Stimulated activated CD4-positive, alpha-beta T cell treated with anti-CD3 and anti-CD28 coated beads, Interleukin-4, amount 100 ng/mL, for 1 hour (primary cell): Measurements from ENCODE around the gene ATP11A.

Experiments
- DNase-seq: peaks from one replicate; pipeline ENCODE4 v3.0.0-alpha.2; 2020

ATP11A gene

DNA sequence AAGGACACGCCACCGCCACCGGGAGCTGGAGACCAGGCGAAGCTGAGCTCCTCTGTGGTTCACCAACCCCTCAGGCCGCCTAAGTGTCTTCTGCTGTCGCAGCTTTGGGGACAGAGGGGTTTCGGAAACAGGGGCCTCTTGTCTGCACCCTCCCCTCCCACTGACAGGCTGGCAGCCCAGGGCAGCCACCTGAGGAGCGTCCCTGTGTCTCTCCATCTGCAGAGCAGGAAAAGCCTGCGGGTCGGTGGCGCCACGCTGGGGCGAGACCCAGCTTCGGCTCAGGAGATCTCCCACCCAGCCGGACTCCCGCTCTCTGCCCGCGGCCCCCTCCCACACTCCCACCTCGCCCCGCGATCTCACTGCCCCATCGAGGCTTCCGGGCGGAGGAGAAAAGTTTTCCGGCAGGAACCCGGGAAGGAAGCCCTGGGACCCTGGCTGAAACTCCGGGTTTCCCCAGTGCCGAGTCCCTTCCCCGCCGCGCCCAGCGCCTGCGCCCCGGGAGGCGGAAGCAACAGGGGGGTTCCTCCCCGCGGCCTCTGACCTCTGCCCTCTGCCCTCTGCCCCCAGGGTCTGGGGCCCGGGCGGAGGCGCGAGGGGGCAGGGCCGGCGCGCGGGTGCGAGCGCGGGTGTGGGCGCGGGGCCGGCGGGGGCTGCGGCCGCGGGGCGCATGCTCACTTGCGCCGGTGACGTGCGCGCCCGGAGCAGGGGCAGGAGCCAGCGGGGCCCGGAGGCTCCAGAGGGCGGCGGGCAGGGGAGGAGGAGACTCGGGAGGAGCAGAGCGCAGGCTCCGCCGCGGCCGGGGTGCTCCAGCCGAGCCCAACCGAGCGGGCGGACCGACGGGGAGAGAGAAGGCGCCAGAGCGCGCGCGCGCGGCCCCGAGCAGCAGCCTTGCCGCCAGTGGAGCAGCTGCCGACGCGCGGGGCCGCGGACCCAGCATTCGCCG, at the start of gene ATP11A:
ATP11A (plus strand) TSS at position 736 of the 943 bp plus-strand sequence. CDS start 379 bp downstream, outside the sequence.
- DNase-seq, result peak; percentile 81

DNA sequence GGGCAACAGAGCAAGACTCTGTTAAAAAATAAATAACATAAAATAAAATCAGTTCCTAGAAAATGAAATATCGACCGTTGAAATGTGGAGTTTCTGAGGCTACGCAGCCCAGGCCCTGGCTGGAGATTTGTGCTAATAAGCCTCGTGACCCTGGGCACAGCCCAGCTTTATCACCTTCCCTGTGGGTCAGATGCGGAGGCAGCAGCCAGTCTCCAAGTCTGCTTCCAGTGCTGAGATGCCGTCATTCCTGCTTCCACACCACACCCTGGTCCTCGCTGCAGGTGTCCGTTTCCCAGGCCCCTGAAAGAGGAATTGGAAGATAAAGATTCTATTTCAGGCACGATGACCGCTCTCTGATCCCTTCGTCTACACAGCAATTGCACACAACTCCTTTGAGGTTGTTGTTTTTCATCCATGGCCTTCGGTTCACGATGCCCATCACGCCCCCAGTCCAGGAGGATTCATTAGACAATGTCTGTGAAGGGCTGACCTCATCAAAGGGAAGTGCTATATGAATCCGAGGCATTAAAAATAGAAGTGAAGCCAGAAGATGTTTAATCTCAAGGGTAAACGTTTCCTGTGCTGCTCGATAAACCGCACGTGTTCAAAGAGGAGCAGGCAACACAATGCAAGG, 48.3 kb upstream of the ATP11A start:
- no peak for DNase-seq

DNA sequence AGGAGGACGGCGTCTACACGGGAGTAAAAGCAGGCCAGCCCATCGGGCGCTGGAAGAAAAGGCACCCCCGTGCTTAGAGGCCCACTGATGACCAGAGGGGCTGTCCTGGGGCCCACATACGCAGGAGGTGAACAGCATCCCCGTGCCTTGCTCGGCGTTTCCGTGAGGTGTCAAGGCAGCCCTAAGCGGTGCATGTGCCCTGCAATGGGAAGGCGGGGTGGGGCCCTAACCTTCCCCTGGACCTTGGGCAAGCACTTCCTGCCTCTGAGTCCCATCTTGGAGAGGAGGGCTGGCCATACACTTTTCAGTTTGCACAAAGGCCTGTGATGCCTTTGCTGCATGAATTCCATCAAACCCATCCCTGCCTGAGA, 47.8 kb upstream of the ATP11A start:
- DNase-seq, result no peak

DNA sequence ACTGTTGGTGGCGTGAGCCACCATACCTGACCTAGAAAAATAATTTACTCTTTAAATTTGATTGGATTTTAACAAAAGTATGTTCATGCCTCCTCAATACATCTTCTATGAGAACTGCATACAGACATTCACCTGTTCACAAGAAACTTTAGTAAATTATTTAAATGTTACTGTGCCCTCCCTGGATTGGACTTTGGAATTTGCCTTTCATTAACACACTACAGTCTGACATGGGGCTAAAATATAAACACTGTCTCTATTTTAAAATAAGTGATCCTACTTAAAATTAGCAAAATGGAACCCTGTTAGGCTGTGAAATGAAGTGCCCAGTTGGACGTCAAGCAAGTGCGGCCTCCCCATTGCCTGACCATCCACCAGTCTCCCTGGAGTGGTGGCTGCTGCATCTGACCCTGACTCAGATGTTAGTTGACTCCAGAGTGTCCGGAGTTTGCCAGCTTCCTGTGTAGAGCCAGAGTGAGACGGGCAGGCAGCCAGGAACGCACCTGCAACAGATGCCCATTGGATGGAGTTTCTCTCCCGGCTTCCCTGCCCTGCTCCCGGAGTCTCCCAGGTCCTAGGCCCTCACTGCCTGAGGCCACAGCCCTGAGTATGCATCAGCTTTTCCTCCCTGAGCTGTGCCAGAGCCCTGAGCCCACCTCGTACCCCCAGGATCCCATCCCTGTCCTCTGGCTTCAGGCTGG, 45.9 kb upstream of the ATP11A start:
- no peak for DNase-seq

DNA sequence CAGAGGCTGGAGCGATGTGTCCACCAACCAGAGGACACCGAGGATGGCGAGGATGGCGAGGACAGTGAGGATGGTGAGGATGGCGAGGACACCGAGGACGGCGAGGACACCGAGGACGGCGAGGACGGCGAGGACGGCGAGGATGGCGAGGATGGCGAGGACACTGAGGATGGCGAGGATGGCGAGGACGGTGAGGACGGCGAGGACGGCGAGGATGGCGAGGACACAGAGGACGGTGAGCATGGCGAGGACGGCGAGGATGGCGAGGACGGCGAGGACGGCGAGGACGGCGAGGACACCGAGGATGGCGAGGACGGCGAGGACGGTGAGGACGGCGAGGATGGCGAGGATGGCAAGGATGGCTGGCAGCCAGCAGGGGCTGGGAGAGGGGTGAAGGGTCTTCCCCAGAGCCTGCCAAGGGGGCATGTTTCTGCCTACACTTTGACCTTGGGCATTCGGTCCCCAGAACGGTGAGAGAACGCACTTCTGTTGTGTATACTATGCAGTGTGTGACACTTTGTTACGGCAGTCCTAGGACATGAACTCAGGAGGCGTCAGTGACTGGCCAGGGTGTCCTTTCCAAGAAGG, 44.4 kb upstream of the ATP11A start:
- DNase-seq, result no peak

DNA sequence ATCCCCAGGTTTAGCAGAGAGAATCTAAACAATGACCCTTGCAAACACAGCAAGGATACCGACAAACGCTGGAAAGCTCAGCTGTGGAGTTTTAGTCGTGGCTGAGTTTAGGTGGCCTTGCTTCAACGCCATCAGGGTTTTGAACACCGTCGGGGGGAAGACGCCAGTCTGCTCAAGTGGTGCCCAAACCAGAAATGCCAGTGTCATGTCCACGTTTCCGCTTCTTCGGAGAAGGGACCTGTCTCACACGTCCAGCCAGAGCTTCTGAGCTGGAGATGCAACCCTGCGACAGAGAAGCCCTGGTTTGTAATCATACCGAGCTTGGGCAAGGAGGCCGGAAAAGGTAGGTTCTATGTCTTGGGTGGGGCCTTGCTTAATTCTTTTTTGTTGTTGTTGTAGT, 42.6 kb upstream of the ATP11A start:
- no peak for DNase-seq

DNA sequence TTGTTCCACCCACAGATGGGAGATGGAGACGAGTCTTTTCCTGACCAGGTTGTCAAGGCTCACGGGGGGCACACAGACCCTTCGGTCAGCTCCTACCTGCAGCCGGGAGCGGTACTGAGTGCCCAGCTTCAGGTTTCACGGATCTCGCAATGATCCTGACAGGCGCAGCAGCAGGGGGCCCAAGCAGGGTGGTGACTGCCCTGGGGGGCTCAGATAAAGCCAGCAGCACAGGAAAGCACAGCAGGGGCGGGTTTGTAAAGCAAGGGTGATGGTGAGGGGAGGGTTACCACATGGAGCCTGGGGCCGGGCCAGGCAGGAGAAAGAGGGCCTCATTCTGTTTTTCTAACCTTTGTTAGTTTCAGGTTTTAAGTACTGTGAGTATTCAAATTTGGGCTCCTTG, 41.7 kb upstream of the ATP11A start:
- no peak for DNase-seq

DNA sequence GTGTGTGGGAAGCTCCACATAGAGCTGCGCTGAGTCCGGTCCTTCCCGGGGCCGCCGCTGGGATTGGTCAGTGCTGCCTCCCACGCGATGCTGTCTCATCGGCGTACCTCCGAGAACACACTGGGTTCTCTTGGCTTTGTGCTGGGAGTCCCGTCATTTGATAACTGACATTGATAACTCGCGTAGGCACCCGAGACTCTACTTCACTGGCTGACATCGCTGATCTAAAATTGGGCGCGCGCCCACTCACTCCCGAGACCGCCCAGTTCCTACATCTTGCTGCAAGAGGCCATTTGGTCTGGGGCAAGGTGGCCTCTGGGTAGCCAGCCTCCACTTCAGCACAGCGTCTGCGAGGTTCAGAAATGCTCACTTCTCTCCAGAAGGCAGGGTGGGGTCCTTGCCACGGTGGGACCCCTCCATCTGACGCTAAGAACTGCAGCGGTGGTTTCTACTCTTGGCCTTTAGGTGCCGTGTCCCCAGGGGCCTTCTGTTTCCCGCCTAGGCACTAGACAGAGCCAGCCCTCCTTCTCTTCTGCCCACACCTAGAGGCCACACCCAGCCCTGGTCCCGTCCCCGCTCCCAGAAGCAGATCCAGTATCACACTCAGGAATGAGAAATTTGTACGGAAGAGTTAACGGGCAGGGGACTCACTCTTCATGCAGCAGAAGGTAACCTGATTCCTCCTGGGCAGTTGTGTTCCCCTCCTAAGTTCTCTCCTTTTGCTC, 40.7 kb upstream of the ATP11A start:
- DNase-seq, result no peak

DNA sequence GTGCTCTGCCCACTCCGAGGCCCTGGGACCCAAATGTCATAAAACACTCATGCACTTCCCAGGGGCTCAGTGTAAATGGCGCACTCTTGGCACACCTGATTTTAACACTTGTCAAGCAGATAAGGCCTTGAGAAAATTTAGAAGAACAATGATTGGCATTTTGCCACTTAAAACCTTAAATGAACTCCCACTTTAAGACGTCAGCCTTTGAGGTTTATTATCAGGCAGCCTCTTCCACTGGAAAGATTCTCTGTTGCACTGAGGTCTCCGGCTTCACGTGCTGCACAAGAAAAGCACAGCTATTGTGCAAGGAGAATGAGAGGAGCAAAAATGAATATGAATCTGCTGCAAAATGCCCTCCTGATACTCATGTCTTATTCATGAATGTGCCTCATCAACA, 38.5 kb upstream of the ATP11A start:
- no peak for DNase-seq

DNA sequence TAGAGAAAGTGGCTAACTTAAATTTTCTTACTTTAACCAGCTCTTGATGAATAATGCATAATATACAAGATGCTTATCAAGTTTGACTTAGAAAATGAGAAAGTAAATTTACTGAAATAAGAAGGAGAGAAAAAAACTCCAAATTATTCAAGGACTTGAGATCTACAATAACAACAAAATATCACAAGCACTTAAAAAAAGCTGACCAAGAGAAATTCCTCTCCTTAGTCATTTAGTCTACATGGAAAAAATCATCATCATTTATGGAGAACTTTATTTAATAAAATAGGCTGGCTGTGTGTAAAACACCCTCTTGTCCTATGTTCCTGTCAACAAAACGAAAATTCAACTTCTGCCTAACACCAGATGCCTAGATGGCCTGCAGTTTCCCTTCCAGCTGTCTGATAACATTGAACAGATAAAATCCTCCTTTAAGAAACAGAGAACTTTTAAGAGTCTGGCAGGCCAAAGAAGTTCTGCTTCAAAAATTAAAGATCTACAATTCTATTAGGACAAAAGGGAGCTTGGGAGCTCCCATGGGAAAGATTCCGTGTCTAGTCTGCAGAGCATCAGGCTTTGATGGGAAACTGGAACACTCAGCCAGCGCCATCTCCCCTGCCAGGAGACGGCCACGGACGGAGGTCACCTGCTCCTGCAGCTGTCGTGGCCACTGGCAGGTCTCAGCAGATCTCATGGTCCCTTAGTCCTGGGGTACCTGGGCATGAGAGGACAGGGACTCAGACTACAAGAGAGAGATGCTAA, 37.9 kb upstream of the ATP11A start:
- no peak for DNase-seq

DNA sequence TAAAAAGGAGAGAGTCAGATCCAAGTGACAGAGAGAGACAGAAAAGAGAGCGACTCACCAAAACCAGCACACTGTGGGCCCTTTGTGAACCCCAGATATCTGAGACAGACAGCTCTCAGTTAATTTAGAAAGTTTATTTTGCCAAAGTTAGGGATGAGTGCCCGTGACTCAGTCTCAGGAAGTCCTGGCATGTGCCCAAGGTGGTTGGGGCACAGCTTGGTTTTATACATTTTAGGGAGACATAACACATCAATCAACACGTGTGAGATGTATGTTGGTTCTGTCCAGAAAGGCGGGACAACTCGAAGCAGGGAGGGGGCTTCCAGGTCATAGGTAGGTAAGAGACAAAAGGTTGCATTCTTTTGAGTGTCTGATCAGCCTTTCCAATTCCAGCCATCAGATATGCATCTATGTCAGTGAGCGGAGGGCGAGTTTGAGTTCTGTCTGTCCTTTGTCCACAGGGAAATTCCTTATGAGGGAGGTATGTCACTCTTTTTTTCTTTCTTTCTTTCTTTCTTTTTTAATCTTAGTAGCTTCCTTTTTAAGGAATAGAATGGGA, 37.2 kb upstream of the ATP11A start:
- DNase-seq, result no peak

DNA sequence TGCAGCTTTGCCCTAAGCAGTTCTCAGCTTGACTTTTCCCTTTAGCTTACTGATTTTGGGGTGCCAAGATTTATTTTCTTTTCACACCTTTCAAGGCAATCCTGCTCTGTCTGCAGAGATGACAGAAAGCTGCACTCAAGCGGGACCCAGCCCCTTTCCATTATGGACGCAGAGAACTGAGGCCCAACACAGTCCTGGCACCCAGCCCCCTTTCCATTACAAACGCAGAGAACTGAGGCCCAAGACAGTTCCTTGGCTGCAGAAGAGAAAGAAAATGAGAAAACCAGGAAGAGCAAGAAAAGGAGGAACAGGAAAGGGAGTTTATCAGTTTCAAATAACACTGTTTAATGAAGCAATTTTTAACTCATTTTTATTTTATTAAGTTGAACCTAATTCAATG, 36.8 kb upstream of the ATP11A start:
- DNase-seq, result no peak

DNA sequence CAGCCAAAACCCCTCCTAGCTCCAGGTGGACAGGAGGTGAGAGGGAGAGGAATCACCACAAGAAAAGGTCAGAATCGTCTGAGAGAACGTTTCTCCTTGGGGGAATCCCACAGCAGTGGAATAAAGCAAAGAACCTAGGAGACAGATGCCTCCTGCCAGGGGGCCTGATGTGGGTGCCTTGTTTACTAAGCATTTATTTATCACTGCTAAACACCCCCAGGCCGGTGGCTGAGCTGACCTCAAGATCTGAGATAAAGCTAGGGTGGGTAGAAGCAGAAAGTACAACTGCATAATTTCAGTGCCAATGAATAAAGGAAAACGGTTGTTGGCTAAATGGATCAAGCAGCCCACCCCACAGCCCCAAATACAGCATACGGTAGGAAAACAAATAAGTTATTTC, 33.9 kb upstream of the ATP11A start:
- DNase-seq, result no peak

DNA sequence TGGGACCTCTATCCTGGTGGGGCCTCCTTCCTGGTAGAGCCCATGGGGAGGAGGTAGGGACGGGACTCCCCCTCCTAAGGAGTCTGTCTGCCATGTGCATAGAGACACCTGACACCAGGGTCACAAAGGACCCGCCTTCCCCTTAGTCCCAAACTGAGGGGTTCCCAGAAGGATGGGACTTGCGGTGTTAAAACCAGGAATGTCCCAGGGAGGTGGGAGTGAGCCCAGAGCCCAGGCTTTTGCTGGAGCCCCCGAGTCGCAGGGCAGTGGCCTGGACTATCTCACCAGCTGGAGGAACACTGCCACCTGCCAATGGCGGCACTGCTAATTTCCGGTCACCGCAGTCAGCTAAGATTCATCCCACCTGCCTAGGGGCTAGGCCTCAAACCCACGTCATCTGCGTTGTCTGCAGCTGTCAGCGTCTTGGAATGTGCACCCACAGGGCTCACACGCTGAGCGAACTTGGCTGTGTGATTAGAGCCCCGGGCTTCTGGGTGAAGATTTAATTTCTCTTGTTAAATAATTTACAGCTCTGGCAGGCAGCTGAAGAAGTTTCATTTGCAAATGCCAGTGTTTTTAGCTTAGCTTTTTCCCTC, 31.9 kb upstream of the ATP11A start:
- DNase-seq, result no peak

DNA sequence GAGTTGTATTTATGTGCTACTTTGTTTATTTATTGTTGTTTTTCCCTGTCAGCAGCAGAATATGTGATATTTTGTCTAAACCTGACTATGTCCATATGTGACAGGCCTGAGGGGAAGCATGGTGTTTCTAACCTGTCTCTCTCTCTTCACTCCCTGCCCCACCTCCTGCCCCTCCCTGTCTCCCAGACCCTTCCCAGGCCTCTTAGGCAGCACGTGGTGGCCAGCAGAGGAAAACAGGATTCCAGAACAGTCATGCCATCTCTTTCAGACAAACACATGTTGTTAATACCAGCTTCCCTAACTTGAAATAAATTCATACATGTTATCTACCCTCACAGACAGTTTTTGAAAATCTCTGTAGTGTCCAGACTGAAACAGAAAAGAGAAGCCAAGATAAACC, 31.0 kb upstream of the ATP11A start:
- DNase-seq, result no peak

DNA sequence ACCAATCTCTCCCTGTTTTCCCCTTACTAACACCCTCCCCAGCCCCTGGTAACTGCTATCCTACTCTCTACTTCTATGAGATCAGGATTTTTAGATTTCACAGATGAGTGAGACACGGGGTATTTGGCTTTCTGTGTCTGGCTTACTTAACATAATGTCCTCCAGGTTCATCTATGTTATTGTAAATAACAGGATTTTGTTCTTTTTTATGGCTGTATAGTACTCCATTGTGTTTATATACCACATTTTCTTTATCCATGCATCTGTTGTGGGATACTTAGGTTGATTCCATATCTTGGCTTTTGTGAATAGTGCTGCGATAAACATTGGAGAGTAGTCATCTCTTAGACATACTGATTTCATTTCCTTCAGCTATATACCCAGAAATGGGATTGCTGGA, 28.5 kb upstream of the ATP11A start:
- no peak for DNase-seq

DNA sequence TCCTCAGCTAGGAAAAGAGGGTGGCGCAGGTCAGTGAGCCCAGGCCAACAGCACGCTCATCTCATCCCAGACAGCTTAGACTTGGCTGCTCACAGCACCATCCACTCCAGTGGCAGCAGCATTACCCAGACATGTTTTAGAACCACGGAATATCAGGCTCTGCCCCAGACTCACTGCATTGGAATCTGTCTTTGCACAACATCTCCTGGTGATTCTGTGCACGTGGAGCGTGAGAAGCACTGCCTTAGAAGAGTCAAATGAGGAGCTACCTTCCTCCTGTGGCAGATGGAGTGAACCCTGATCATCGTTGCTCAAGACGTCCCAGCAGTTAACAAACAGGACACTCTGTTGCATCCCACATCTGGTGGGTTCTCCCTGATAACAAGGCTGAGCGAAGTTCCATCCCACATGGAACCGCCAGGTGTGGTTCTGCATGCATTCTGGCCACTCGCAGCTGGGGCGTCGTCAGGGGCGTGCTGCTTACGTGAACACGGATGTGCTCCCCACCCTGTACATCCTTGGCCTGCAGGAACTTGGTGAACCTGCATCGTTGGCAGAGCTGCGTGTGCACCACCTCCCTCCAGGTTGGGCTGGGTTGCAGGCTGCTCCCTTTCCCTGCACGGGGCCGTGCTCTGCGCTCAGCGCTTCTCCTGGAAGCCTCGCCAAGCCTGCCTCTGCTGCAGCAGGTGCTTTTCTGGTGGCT, 25.2 kb upstream of the ATP11A start:
- no peak for DNase-seq

DNA sequence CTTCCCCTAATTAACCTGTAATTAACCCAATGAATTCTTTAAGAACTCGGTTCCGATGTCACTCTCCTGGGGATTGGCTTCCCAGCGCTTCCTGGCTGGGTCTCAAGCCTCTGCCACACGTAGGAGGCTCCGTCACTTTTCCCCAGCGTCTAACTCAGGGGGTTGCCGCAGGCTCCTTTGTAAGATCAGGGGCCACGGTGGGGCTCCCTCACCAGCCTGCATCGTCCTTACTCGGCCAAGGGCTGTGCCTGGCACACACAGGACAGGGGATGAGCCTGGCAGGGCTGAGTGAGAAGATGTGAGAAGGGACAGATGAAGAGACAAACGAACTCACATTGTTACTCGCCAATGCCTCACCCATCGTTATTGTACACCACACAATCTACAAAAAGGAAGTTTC, 20.9 kb upstream of the ATP11A start:
- no peak for DNase-seq

DNA sequence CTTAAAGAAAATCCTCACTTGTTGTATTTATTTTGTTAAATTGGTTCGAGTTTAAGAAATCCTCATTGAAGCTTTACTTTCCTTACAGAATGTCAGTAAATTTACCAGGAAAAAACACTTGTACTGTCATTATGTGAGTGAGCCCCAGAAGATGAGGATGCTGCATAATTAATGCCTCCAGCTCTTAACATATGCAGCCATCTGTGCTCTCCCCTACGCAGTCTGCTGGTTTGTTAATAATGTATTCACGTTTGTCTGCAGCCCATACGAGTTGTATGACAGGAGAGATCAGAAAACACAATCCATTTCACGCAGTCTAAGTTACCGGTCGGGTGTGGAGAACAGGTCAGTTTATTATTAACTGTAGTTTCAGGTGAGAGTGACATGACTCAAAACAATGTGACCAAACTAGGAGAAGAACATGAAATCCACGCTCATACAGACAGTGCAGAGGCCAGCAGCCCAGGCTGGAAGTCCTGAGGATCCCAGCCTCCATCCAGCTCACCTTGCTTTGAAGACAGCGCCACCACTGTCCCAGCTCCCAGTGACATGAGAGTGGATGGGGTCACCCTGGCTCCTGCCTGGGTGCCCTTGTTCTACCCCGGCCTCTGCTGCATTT, 19.8 kb upstream of the ATP11A start:
- DNase-seq, result no peak

DNA sequence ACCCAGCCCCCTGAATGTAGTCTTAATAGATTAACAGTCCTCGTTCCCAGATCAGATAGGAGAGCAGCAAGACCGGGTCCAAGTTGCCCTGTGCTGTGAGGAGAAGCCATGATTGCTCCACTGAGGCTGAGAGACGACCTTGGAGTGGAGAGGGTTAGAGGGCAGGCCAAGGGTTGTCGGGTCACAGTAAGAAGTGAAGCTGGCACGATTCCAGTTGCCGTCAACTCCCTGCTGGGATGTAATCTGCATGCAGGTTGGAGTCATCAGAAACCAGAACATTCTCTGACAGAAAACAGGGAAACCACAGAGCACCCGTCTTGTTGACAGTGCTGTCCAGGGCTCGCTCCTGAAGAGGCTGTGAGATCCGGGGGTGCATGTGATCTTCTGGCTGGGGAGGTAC, 19.0 kb upstream of the ATP11A start:
- DNase-seq, result no peak
